Activated naive CD4-positive, alpha-beta T cell (primary cell): ENCODE measurements around the gene ESR2.
"Not testable (repeated sequence)": the region's sequence is repeated elsewhere in the genome, so short reads cannot be mapped to it uniquely, and the experiment has no call there.

Source experiments
- DNase-seq, 4 experiments: peaks; one replicate each; lab custom pipeline; 2025; lab: John Stamatoyannopoulos, UW

The ESR2 gene

DNA sequence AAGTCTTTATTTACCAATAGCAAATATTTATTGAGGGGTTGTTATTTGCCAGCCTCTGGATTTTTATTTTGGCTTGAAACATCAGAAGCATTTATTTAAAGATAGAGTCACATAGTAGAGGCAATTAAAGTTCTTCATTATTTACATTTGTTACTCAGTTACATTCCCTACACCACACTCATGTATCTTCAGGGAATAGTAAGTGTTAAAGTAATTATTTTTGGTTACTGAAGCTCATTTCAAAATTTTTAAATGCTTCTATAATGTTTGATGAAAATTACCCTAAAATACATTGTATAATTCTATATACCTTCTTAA, 205.6 kb downstream of the ESR2 start:
- DNase-seq: no peak

- DNase-seq: no peak
Observed at GRCh38 chr14:64082837-64083236, 211.3 kb downstream of the ESR2 start.

DNA sequence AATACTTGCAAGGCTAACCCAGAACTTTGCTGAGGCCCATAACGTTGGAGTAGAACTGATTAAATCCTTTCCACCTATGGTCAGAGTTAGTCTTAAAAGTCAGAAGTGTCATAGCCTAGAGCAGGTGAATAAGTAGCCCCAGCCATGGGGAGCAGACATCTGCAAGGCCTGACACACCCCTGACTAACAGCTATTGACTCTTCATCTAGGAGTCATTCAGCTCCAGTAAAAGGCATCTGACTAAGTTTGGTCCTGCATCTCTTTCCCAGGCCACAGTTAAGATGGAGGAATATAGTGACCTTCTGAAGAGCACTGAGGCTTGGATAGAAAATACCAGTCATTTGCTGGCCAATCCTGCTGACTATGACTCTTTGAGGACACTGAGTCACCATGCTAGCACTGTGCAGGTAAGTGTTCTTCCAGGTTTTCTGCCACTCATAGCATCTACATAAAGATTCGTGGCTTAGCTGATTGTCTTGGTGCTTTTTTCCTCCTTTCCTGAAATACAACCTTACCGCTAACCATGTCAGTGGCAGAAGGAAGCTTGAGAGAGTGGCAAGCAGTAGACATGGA, 212.9 kb downstream of the ESR2 start:
- DNase-seq: no peak

GRCh38 chr14:64080452-64080851, 213.7 kb downstream of the ESR2 start:
- no peak for DNase-seq

GRCh38 chr14:64075613-64076005, 218.6 kb downstream of the ESR2 start:
- DNase-seq: no peak

- no peak for DNase-seq
Observed at GRCh38 chr14:64074961-64075612, 219.1 kb downstream of the ESR2 start.

DNA sequence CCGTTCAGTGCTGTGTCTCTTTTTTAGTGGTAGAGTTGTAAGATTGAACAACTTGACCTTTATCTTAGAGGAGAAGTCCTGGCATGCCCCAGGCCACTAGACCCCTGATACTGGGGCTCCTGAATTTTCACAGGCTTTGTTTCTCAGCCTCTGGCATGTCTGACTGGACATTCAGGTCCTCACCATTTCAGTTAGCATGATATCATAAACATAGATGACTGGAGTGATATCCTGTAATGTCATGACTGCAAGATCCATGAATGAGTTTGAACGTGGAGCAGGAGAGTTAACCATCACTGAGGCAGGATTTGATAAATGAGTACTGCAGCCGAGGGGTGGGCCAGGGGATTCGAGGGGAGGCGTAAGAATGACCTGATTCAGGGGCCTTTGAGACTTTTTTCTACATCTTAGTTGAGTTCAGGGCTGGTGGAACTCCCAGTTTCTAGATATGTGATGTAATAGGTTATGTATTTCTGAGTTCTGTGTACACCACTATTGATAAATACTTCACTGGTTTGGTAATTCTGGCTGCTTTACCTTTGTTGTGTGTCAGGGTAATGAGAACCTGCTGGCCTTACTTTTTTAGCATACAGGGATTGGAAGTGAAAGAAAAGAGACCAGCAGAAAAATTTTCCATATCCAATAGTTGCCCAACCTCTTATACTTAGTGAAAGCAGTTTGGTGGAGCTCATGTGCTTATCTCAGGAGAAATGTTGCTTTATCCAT, 224.4 kb downstream of the ESR2 start:
- DNase-seq: no peak

DNA sequence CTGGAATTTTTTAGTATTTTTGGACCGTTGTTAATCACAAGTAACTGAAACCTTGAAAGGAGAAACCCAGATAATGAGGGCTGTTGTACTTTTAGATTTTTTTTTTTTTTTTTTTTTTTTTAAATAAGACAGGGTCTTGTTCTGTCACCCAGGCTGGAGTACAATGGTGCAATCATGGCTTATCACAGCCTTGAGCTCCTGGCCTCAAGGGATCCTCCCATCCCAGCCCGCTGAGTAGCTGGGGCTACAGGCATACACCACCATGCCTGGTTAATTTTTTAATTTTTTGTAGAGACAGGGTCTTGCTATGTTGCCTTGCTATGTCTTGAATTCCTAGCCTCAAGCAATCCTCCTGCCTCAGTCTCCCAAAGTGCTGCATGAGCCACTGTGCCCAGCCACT, 229.7 kb downstream of the ESR2 start:
- DNase-seq: no peak

- DNase-seq: no peak
Observed at GRCh38 chr14:64062381-64063115, 231.6 kb downstream of the ESR2 start.

DNA sequence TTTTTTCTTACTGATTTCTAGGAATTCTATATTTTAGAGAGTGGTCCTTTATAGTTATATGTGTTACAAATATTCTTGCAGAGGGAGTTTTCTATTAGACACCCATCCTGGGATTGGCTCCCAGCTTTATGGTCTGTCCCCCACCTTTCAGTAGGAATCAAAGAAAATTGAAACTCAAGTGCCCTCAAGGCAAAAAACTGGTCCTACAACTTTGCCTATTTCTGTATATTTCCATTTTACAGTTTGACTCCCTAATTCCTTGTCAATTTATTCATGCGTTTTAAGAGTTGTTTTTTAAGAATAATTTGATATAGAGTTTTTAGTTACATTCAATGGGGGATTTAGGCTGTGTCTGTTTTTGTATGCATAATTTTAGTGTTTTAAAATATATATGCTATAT, 232.5 kb downstream of the ESR2 start:
- no peak for DNase-seq

- no peak for DNase-seq
Observed at GRCh38 chr14:64061115-64061514, 233.1 kb downstream of the ESR2 start.

DNA sequence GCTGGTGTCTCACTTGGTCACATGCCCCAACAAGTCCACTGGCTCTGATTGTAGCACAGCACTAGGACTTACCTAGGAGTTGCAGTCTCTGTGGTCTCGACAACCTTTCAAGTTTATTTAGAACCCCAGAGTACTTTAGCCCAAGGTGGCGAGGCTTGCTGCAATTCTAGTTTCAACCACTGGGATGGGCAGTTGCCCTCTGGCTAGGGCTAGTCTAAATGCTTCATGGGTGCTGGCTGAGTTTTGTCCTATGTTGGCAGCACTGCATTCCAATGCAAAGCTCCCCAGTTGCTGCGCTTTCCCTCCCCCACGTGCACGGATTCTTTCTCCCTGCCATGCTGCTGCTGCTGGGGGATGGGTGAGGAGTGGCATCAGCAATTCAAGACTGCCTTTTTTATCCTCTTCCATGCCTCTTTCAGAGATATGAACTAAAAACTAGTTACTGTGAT, 233.5 kb downstream of the ESR2 start:
- DNase-seq: no peak

DNA sequence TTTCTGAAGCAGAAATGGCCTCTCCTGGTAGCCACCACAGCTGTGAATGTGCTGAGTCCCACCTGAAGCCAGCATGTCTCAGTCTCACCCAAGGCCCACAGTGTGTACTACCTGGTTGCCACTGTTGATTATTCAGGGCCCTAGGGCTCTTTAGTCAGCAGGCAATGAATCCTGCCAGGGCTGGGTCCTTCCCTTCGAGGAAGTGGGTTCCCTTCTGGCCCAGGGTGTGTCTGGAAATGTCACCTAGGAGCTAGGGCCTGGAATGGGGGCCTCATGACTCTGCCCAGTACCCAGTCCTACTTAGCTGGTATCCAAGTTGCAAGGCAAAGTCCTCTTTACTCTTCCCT, 234.0 kb downstream of the ESR2 start:
- no peak for DNase-seq

GRCh38 chr14:64059454-64060198, 234.5 kb downstream of the ESR2 start:
- no peak for DNase-seq

GRCh38 chr14:64053694-64054669, 240.2 kb downstream of the ESR2 start:
- no peak for DNase-seq

- no peak for DNase-seq
Observed at GRCh38 chr14:64049616-64050381, 244.4 kb downstream of the ESR2 start.

- DNase-seq: no peak
Observed at GRCh38 chr14:64045091-64045490, 249.1 kb downstream of the ESR2 start.

GRCh38 chr14:64043296-64043695, 250.9 kb downstream of the ESR2 start:
- DNase-seq: not testable (repeated sequence)

- no peak for DNase-seq
Observed at GRCh38 chr14:64040044-64040443, 254.1 kb downstream of the ESR2 start.

- DNase-seq: no peak
Observed at GRCh38 chr14:64038841-64039542, 255.2 kb downstream of the ESR2 start.
